ENCODE measurements around the gene IL11RA.

Gene IL11RA

GRCh38 chr9:34709196-34709978 lies 57.4 kb downstream of the IL11RA start:
- H3K4me3 ChIP-seq (ENCODE audit: control insufficient read depth, low read depth, low read length) = no peak overlapping the region
- TF ChIP-seq CTCF (conservative IDR thresholded peaks at IDR 0.05; ENCODE audit: control insufficient read depth, insufficient read depth, low read depth, low read length) = no peak
- DNase-seq (ENCODE audit: low read depth) = no peak

- no peak for DNase-seq (ENCODE audit: low read depth)
- TF ChIP-seq CTCF (conservative IDR thresholded peaks at IDR 0.05; ENCODE audit: control insufficient read depth, insufficient read depth, low read depth, low read length) = no peak
Measured at GRCh38 chr9:34710023-34710422, 58.0 kb downstream of the IL11RA start, which contains the start of gene CCL21. Gene CCL21 (minus strand): TSS chr9:34710136. CDS start chr9:34710066, 70 bp downstream.

More at GRCh38 chr9:34710023-34710422, 58.0 kb downstream of the IL11RA start, which contains the start of gene CCL21:
- no peak within 1 kb of the TSS for H3K4me3 ChIP-seq (ENCODE audit: control insufficient read depth, low read depth, low read length)
